Liver (tissue), 9 donors: Measurements from ENCODE around the gene TTC33. TPM values are rescaled to one million over a fixed set of nuclear protein-coding genes. Genes with fewer than 3 reads are reported as not detected.

Source experiments
- DNase-seq: peaks from one replicate; pipeline ENCODE4 v3.0.0-alpha.2; 2017; ENCODE audit warnings: low spot score
- H3K27ac ChIP-seq, 2 donors: one replicate each; pipeline ENCODE4 v1.7.0; 2013; ENCODE audit warnings: inconsistent platforms in 2 of 2, low read length in 2 of 2, control low read depth in 1 of 2, low read depth in 1 of 2, mild to moderate bottlenecking in 1 of 2
- H3K27me3 ChIP-seq, 4 donors: one replicate each; pipeline versions ENCODE4 v1.6.1 to v1.7.0; 2013; ENCODE audit warnings: low read length in 3 of 4, inconsistent platforms in 1 of 4, mild to moderate bottlenecking in 1 of 4, moderate library complexity in 1 of 4; ENCODE audit not compliant: control insufficient read depth in 4 of 4, insufficient read depth in 4 of 4
- H3K36me3 ChIP-seq, 4 donors: one replicate each; pipeline versions ENCODE4 v1.6.1 to v1.7.0; 2013; ENCODE audit warnings: low read length in 3 of 4, mild to moderate bottlenecking in 3 of 4, low read depth in 1 of 4, moderate library complexity in 1 of 4; ENCODE audit not compliant: control insufficient read depth in 4 of 4, insufficient read depth in 3 of 4
- H3K4me1 ChIP-seq, 4 donors: one replicate each; pipeline versions ENCODE4 v1.6.1 to v1.7.0; 2013; ENCODE audit warnings: low read length in 3 of 4, mild to moderate bottlenecking in 3 of 4, moderate library complexity in 1 of 4; ENCODE audit not compliant: control insufficient read depth in 4 of 4, insufficient read depth in 4 of 4
- H3K4me3 ChIP-seq, 3 donors: one replicate each; pipeline versions ENCODE4 v1.6.1 to v1.7.0; 2013; ENCODE audit warnings: low read length in 3 of 3, control low read depth in 1 of 3, low read depth in 1 of 3, mild to moderate bottlenecking in 1 of 3
- H3K9ac ChIP-seq, 2 donors: one replicate each; pipeline ENCODE4 v1.7.0; 2013; ENCODE audit warnings: low read length in 2 of 2, mild to moderate bottlenecking in 2 of 2, moderate library complexity in 2 of 2, control low read depth in 1 of 2, low read depth in 1 of 2
- H3K9me3 ChIP-seq, 4 donors: one replicate each; pipeline versions ENCODE4 v1.6.1 to v1.7.0; 2013; ENCODE audit warnings: low read length in 3 of 4; ENCODE audit not compliant: control insufficient read depth in 4 of 4
- EGR1 ChIP-seq, 2 donors: IDR thresholded peaks; 2 replicates each; pipeline ENCODE4 v1.6.1; 2016 to 2018; ENCODE audit warnings: antibody characterized with exemption in 2 of 2, low read depth in 2 of 2
- FOXA1 ChIP-seq: IDR thresholded peaks from 2 replicates; pipeline ENCODE4 v1.6.1; 2016; ENCODE audit warnings: antibody characterized with exemption
- FOXA2 ChIP-seq: IDR thresholded peaks from 2 replicates; pipeline ENCODE4 v1.6.1; 2016; ENCODE audit warnings: antibody characterized with exemption
- GABPA ChIP-seq, 2 donors: IDR thresholded peaks in 1 of 2; conservative IDR thresholded peaks in 1 of 2; 2 replicates each; pipeline ENCODE4 v1.6.1; 2016; ENCODE audit warnings: antibody characterized with exemption in 2 of 2, mild to moderate bottlenecking in 1 of 2, moderate library complexity in 1 of 2
- HNF4A ChIP-seq, 2 donors: conservative IDR thresholded peaks; 2 replicates each; pipeline ENCODE4 v1.6.1; 2016; ENCODE audit warnings: antibody characterized with exemption in 2 of 2, mild to moderate bottlenecking in 2 of 2
- HNF4G ChIP-seq: IDR thresholded peaks from 2 replicates; pipeline ENCODE4 v1.6.1; 2016; ENCODE audit warnings: antibody characterized with exemption
- RAD21 ChIP-seq, 2 donors: IDR thresholded peaks; 2 replicates each; pipeline ENCODE4 v1.6.1; 2016; ENCODE audit warnings: antibody characterized with exemption in 2 of 2, mild to moderate bottlenecking in 2 of 2
- SP1 ChIP-seq: IDR thresholded peaks from 2 replicates; pipeline ENCODE4 v1.6.1; 2018; ENCODE audit warnings: antibody characterized with exemption, mild to moderate bottlenecking
- YY1 ChIP-seq: IDR thresholded peaks from 2 replicates; pipeline ENCODE4 v1.6.1; 2016; ENCODE audit warnings: antibody characterized with exemption, mild to moderate bottlenecking
- WGBS: extraction: QIAGEN DNeasy Blood & Tissue Kit; methylation state at CpG from one replicate; pipeline ENCODE4 v1.1.7; 2013; 5-methylcytosine and 5-hydroxymethylcytosine counted together
- polyA plus RNA-seq, 2 donors: library from polyadenylated mRNA; stranded (reverse) in 1 of 2; unstranded in 1 of 2; fragments of 200-250 nt in 1 of 2; fragments of >200 nt in 1 of 2; fragmentation: Nextera tagmentation in 1 of 2; extraction: Ambion mirVana in 1 of 2; gene quantifications; one replicate each; pipeline versions ENCODE4 v1.2.1 to v1.2.3, GENCODE V29; 2013 to 2015
- total RNA-seq, 2 donors: library from RNA; depleted of rRNA; stranded (reverse); fragments of >200 nt; gene quantifications; one replicate each; pipeline ENCODE4 v1.2.3, GENCODE V29; 2014
- TF ChIP-seq, protein P1 (sequence below): IDR thresholded peaks from 2 replicates; pipeline ENCODE4 v1.6.1; 2016; ENCODE audit warnings: antibody characterized with exemption
- TF ChIP-seq, protein P2 (sequence below): fragments of 150-350 bp; IDR thresholded peaks from 2 replicates; pipeline ENCODE4 v1.5.1; 2017; ENCODE audit warnings: improper control_type of control experiment, low read depth, low read length; ENCODE audit not compliant: missing input control
- TF ChIP-seq, protein P3 (sequence below): IDR thresholded peaks from 2 replicates; pipeline ENCODE4 v1.6.1; 2016; ENCODE audit warnings: antibody characterized with exemption
- TF ChIP-seq, protein P4 (sequence below): IDR thresholded peaks from 2 replicates; pipeline ENCODE4 v1.6.1; 2016; ENCODE audit warnings: antibody characterized with exemption, mild to moderate bottlenecking
- donor health status: healthy.
- donor health status: healthy.
- donor health status: healthy.
- donor health status: healthy.
- donor health status: healthy.

Gene TTC33
- total and polyA plus RNA-seq, 4 donors = 4.3 to 12.0 (median 7.6) TPM

DNA sequence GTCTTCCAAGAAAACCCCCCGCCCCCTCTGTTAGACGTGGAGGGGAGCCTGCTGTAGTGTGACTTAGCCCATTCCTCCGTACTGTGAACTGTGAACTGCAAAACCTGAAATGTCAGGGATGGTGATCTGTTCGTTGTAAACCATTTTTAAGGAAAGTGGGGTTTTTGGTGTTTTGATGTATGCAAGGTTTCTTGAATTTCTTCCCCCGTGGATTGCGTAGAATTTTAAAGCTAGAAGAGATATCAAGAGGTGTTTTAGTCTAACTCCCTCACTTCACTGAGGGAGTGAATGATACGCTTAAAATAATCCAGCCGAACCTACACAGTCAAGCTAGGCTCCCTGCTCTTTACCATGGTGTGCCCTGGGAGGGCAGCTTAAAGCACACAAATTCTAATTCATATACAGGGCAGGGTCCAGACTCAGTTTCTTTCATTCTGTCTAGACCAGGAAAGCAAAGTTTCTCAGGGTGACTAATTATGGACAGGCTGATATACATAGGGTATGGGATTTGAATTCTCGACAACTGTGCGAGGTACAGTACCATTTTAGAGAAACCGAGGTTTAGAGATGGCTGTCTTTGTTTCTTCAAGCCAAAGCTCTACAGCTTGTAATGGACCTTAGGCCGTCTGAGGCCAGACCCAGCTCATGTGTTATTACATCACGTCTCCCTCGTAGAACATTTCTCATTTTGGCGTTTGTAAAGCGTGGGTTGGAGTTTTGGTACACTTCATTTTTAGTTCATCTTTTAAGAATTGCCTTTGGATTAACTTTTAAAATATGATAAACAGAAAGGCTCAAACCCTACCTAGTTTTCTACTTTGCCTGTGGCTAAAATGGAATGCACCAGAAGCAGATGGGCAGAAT lies 73.4 kb downstream of the TTC33 start:
- H3K36me3 ChIP-seq = no peaks in the 10 kb centered on the region
- H3K27me3 ChIP-seq = peaks cover 0 to 5% (median 1%) of the 10 kb centered on the region in 4 donors
- peak overlapping the region; percentile 12 to 31 for H3K27ac ChIP-seq
- peaks cover 0 to 4% (median under 1%) of the 10 kb centered on the region in 4 donors for H3K9me3 ChIP-seq
- 71% methylated on average over 16 of the region's 16 CpGs for WGBS
- peaks cover 10 to 24% (median 17%) of the 10 kb centered on the region in 4 donors for H3K4me1 ChIP-seq
- DNase-seq = no peak
- H3K9ac ChIP-seq = peak overlapping the region in 1 of 2 donors; percentile 57
- H3K4me3 ChIP-seq = peak overlapping the region in 2 of 3 donors; percentile 27 to 65
- TF ChIP-seq FOXA1 (no peak), GABPA (IDR thresholded peaks at IDR 0.05 in 1 of 2, conservative IDR thresholded peaks at IDR 0.05 in 1 of 2) (no peak), YY1 (no peak), RAD21 (IDR thresholded peaks at IDR 0.05) (no peak)
- TF ChIP-seq, protein P1, sequence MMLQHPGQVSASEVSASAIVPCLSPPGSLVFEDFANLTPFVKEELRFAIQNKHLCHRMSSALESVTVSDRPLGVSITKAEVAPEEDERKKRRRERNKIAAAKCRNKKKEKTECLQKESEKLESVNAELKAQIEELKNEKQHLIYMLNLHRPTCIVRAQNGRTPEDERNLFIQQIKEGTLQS = no peak
- TF ChIP-seq, protein P2, sequence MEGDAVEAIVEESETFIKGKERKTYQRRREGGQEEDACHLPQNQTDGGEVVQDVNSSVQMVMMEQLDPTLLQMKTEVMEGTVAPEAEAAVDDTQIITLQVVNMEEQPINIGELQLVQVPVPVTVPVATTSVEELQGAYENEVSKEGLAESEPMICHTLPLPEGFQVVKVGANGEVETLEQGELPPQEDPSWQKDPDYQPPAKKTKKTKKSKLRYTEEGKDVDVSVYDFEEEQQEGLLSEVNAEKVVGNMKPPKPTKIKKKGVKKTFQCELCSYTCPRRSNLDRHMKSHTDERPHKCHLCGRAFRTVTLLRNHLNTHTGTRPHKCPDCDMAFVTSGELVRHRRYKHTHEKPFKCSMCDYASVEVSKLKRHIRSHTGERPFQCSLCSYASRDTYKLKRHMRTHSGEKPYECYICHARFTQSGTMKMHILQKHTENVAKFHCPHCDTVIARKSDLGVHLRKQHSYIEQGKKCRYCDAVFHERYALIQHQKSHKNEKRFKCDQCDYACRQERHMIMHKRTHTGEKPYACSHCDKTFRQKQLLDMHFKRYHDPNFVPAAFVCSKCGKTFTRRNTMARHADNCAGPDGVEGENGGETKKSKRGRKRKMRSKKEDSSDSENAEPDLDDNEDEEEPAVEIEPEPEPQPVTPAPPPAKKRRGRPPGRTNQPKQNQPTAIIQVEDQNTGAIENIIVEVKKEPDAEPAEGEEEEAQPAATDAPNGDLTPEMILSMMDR = no peak

DNA sequence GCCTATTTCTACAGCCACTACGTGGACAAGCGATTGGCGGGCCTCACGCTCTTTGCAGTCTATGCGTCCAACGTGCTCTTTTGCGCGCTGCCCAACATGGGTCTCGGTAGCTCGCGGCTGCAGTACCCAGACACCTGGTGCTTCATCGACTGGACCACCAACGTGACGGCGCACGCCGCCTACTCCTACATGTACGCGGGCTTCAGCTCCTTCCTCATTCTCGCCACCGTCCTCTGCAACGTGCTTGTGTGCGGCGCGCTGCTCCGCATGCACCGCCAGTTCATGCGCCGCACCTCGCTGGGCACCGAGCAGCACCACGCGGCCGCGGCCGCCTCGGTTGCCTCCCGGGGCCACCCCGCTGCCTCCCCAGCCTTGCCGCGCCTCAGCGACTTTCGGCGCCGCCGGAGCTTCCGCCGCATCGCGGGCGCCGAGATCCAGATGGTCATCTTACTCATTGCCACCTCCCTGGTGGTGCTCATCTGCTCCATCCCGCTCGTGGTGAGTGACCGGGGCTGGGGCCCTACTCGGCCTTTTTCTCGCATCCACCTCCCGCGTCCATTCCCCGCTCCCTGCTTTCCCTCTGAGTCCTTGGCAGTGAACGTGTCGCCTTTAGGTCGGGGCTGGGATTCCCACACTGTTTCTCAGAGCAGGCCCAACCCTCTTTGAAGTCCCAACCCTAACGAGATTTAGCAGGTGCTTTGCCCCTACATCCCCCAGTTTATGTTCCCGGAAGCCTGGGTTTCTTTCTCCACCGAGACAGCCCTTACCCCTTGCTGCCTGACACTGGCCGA lies 74.2 kb downstream of the TTC33 start:
- peak overlapping the region; percentile 12 to 31 for H3K27ac ChIP-seq
- no peak overlapping the region for H3K9ac ChIP-seq
- peaks cover 0 to 5% (median 2%) of the 10 kb centered on the region in 4 donors for H3K27me3 ChIP-seq
- peaks cover 0 to 4% (median under 1%) of the 10 kb centered on the region in 4 donors for H3K9me3 ChIP-seq
- no peaks in the 10 kb centered on the region for H3K36me3 ChIP-seq
- peaks cover 10 to 24% (median 17%) of the 10 kb centered on the region in 4 donors for H3K4me1 ChIP-seq
- 11% methylated on average over 67 of the region's 67 CpGs for WGBS
- H3K4me3 ChIP-seq = peak overlapping the region; percentile 27 to 65 (median 43)
- no peak for TF ChIP-seq SP1
- no peak for TF ChIP-seq HNF4G
- TF ChIP-seq YY1 = no peak
- TF ChIP-seq FOXA2 = no peak
- TF ChIP-seq RAD21 (IDR thresholded peaks at IDR 0.05) = no peak
- TF ChIP-seq GABPA (IDR thresholded peaks at IDR 0.05 in 1 of 2, conservative IDR thresholded peaks at IDR 0.05 in 1 of 2) = no peak
- TF ChIP-seq, protein P3, sequence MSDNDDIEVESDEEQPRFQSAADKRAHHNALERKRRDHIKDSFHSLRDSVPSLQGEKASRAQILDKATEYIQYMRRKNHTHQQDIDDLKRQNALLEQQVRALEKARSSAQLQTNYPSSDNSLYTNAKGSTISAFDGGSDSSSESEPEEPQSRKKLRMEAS = no peak
- TF ChIP-seq, protein P4, sequence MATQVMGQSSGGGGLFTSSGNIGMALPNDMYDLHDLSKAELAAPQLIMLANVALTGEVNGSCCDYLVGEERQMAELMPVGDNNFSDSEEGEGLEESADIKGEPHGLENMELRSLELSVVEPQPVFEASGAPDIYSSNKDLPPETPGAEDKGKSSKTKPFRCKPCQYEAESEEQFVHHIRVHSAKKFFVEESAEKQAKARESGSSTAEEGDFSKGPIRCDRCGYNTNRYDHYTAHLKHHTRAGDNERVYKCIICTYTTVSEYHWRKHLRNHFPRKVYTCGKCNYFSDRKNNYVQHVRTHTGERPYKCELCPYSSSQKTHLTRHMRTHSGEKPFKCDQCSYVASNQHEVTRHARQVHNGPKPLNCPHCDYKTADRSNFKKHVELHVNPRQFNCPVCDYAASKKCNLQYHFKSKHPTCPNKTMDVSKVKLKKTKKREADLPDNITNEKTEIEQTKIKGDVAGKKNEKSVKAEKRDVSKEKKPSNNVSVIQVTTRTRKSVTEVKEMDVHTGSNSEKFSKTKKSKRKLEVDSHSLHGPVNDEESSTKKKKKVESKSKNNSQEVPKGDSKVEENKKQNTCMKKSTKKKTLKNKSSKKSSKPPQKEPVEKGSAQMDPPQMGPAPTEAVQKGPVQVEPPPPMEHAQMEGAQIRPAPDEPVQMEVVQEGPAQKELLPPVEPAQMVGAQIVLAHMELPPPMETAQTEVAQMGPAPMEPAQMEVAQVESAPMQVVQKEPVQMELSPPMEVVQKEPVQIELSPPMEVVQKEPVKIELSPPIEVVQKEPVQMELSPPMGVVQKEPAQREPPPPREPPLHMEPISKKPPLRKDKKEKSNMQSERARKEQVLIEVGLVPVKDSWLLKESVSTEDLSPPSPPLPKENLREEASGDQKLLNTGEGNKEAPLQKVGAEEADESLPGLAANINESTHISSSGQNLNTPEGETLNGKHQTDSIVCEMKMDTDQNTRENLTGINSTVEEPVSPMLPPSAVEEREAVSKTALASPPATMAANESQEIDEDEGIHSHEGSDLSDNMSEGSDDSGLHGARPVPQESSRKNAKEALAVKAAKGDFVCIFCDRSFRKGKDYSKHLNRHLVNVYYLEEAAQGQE = no peak
- TF ChIP-seq, protein P2 = no peak
- TF ChIP-seq EGR1 (IDR thresholded peaks at IDR 0.05; ENCODE audit: low read depth in 2 of 2) = no peak
- TF ChIP-seq HNF4A (conservative IDR thresholded peaks at IDR 0.05) = no peak
- TF ChIP-seq, protein P1 = no peak
- DNase-seq = no peak
